Astrocyte (in vitro differentiated cells and primary cell): ENCODE results near the gene TRAPPC3. TPM values are rescaled to one million over a fixed set of nuclear protein-coding genes. Genes with fewer than 3 reads are reported as not detected.
A peak's percentile ranks its signal among the peaks of the same experiment; 100 is the strongest.

Experiments
- DNase-seq: peaks from one replicate; pipeline ENCODE4 v3.0.0-alpha.2; 2010; ENCODE audit warnings: low read depth
- FAIRE-seq: peaks from 2 replicates; lab custom pipeline; 2011; peaks lifted over from hg19 to GRCh38; lab: Jason Lieb, UNC
- H2AFZ ChIP-seq: 2 replicates; pipeline ENCODE4 v1.6.0; 2012; ENCODE audit warnings: low read depth, low read length, inconsistent platforms
- H3K27ac ChIP-seq: 2 replicates; pipeline ENCODE4 v1.5.1; 2011; ENCODE audit warnings: low read depth, low read length, inconsistent platforms
- H3K27me3 ChIP-seq: 2 replicates; pipeline ENCODE4 v1.6.0; 2011; ENCODE audit warnings: low read length, inconsistent platforms; ENCODE audit not compliant: insufficient read depth
- H3K36me3 ChIP-seq: 2 replicates; pipeline ENCODE4 v1.5.1; 2011; ENCODE audit warnings: low read length, inconsistent platforms; ENCODE audit not compliant: insufficient read depth
- H3K4me1 ChIP-seq: 2 replicates; pipeline ENCODE4 v1.5.1; 2011; ENCODE audit warnings: low read length, inconsistent platforms; ENCODE audit not compliant: insufficient read depth
- H3K4me2 ChIP-seq: 2 replicates; pipeline ENCODE4 v1.6.0; 2012; ENCODE audit warnings: low read length, inconsistent platforms
- H3K4me3 ChIP-seq: 2 replicates; pipeline ENCODE4 v1.5.1; 2011; ENCODE audit warnings: low read depth, mild to moderate bottlenecking, low read length, inconsistent platforms; ENCODE audit not compliant: insufficient read depth
- H3K79me2 ChIP-seq: 2 replicates; pipeline ENCODE4 v1.6.0; 2012; ENCODE audit warnings: mild to moderate bottlenecking, low read length, inconsistent platforms; ENCODE audit not compliant: insufficient read depth
- H3K9ac ChIP-seq: 2 replicates; pipeline ENCODE4 v1.6.0; 2012; ENCODE audit warnings: mild to moderate bottlenecking, low read length, inconsistent platforms
- H3K9me3 ChIP-seq: 2 replicates; pipeline ENCODE4 v1.5.1; 2012; ENCODE audit warnings: low read depth, mild to moderate bottlenecking, low read length, inconsistent platforms; ENCODE audit not compliant: insufficient read depth
- H4K20me1 ChIP-seq: 2 replicates; pipeline ENCODE4 v1.6.0; 2012; ENCODE audit warnings: low read length, inconsistent platforms; ENCODE audit not compliant: insufficient read depth
- H3K27ac Mint-ChIP-seq: one replicate; pipeline ENCODE4 v1.8.0; 2021; ENCODE audit warnings: mild to moderate bottlenecking, mixed read lengths; ENCODE audit not compliant: unreplicated experiment
- H3K27me3 Mint-ChIP-seq: one replicate; pipeline ENCODE4 v1.8.0; 2021; ENCODE audit warnings: low read depth, mixed read lengths; ENCODE audit not compliant: unreplicated experiment
- H3K36me3 Mint-ChIP-seq: one replicate; pipeline ENCODE4 v1.8.0; 2021; ENCODE audit warnings: low read depth, mixed read lengths; ENCODE audit not compliant: unreplicated experiment
- H3K4me1 Mint-ChIP-seq: one replicate; pipeline ENCODE4 v1.8.0; 2021; ENCODE audit warnings: low read depth, mixed read lengths; ENCODE audit not compliant: unreplicated experiment
- H3K4me3 Mint-ChIP-seq: one replicate; pipeline ENCODE4 v1.8.0; 2021; ENCODE audit warnings: mild to moderate bottlenecking, moderate library complexity, mixed read lengths; ENCODE audit not compliant: unreplicated experiment
- H3K9me3 Mint-ChIP-seq: one replicate; pipeline ENCODE4 v1.8.0; 2021; ENCODE audit warnings: mild to moderate bottlenecking, mixed read lengths; ENCODE audit not compliant: unreplicated experiment
- EZH2 ChIP-seq: IDR thresholded peaks from 2 replicates; pipeline ENCODE4 v1.6.1; 2012; ENCODE audit warnings: mild to moderate bottlenecking, low read length, inconsistent platforms; ENCODE audit not compliant: insufficient read depth
- total RNA-seq: library from RNA; stranded (reverse); gene quantifications from 2 replicates; pipeline ENCODE4 v1.2.1, GENCODE V29; 2021
- TF ChIP-seq, protein P1 (sequence below): IDR thresholded peaks from 2 replicates; pipeline ENCODE4 v1.5.1; 2011; ENCODE audit warnings: low read depth, mild to moderate bottlenecking, inconsistent platforms, low read length, moderate library complexity; ENCODE audit not compliant: insufficient read depth

Gene TRAPPC3
- total RNA-seq, 1 donor from 2014 or later = 87.1 TPM

DNA sequence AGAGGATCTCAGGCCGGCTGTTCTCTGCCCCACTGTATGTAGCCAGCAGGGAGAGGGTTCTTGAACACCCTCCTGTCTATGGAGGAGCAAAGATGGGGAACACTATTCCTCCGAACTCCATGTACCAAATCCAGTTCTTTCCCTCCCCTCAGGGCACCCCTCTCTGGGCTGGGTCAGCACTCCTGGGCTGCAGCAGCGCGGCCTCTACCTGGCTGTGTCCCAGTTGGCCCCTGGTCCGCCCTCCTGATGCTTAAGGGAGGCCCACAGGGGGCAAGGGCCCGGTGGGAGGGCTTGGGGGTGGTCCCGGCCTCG is 61.1 kb downstream of the TRAPPC3 start:
- peak overlapping the region; percentile 97 for H3K4me2 ChIP-seq
- H3K9ac ChIP-seq = peak overlapping the region; percentile 94
- Mint-ChIP-seq H3K27me3 (no peaks in the 10 kb centered on the region), H3K9me3 (no peaks in the 10 kb centered on the region), H3K4me3 (no peak overlapping the region), H3K4me1 (peaks cover 10% of the 10 kb centered on the region), H3K36me3 (peaks cover 10% of the 10 kb centered on the region), H3K27ac (no peak overlapping the region)
- no peak overlapping the region for H3K27ac ChIP-seq
- H4K20me1 ChIP-seq = peaks cover 24% of the 10 kb centered on the region
- H2AFZ ChIP-seq = peak overlapping the region; percentile 97
- peaks cover 38% of the 10 kb centered on the region for H3K79me2 ChIP-seq
- DNase-seq = no peak
- TF ChIP-seq, protein P1, sequence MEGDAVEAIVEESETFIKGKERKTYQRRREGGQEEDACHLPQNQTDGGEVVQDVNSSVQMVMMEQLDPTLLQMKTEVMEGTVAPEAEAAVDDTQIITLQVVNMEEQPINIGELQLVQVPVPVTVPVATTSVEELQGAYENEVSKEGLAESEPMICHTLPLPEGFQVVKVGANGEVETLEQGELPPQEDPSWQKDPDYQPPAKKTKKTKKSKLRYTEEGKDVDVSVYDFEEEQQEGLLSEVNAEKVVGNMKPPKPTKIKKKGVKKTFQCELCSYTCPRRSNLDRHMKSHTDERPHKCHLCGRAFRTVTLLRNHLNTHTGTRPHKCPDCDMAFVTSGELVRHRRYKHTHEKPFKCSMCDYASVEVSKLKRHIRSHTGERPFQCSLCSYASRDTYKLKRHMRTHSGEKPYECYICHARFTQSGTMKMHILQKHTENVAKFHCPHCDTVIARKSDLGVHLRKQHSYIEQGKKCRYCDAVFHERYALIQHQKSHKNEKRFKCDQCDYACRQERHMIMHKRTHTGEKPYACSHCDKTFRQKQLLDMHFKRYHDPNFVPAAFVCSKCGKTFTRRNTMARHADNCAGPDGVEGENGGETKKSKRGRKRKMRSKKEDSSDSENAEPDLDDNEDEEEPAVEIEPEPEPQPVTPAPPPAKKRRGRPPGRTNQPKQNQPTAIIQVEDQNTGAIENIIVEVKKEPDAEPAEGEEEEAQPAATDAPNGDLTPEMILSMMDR = no peak
- H3K4me3 ChIP-seq = peak overlapping the region; percentile 97
- H3K4me1 ChIP-seq = peaks cover 20% of the 10 kb centered on the region
- H3K36me3 ChIP-seq = peaks cover 20% of the 10 kb centered on the region
- FAIRE-seq = no peak
- H3K27me3 ChIP-seq = no peaks in the 10 kb centered on the region
- no peaks in the 10 kb centered on the region for H3K9me3 ChIP-seq

DNA sequence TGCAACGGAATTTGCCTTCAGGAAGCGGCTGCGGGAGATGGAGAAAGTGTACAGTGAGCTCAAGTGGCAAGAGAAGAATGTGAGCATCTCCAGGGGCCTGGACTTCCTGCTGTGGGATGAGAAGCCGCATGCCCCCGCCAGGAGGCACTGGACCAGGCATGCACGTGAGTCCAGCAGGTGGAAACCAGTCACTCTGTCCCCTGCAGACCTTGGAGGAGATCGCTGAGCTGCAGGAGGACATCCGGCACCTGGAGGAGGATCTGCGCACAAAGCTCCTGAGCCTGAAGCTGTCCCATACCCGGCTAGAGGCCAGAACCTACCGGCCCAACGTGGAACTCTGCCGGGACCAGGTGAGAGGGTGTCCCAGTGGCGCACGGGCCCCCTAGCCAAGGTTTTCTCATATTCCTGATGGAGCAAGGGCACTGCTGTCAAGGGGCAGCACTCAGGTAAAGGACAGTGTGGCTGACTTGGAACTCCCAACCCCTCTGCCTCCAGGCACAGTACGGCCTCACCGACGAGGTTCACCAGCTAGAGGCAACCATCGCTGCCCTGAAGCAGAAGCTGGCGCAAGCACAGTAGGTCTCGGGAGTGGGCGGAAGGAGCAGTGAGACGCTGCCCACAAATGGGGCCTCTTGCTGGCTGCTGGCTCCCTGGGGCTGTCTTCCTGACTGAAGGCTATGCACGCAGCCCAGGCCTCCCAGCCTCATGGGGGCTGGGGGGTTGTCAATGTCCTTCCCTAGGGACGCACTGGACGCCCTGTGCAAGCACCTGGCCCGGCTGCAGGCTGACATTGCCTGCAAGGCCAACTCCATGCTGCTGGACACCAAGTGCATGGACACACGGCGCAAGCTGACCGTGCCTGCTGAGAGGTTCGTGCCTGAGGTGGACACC is 61.8 kb downstream of the TRAPPC3 start:
- DNase-seq (no peak), FAIRE-seq (no peak)
- Histone ChIP-seq H3K4me2 (no peak overlapping the region), H3K9ac (no peak overlapping the region), H3K27me3 (no peaks in the 10 kb centered on the region), H3K27ac (no peak overlapping the region), H2AFZ (peak overlapping the region; percentile 97), H3K9me3 (no peaks in the 10 kb centered on the region), H3K4me1 (peaks cover 20% of the 10 kb centered on the region), H3K36me3 (peaks cover 13% of the 10 kb centered on the region), H3K4me3 (no peak overlapping the region), H4K20me1 (peaks cover 16% of the 10 kb centered on the region), H3K79me2 (peaks cover 34% of the 10 kb centered on the region)
- peak overlapping the region; percentile 64 for H3K4me3 Mint-ChIP-seq
- peaks cover 10% of the 10 kb centered on the region for H3K4me1 Mint-ChIP-seq
- H3K27ac Mint-ChIP-seq = no peak overlapping the region
- no peak for TF ChIP-seq EZH2
- TF ChIP-seq, protein P1 = no peak
- H3K27me3 Mint-ChIP-seq = no peaks in the 10 kb centered on the region
- peaks cover 10% of the 10 kb centered on the region for H3K36me3 Mint-ChIP-seq
- no peaks in the 10 kb centered on the region for H3K9me3 Mint-ChIP-seq

Other genes with a start within 250 kb of the TRAPPC3 start
- 26.5 and 27.0 TPM in 2 replicates for gene AGO3, start 218.4 kb downstream of the TRAPPC3 start, total RNA-seq
- gene TEKT2, start 65.4 kb downstream of the TRAPPC3 start, total RNA-seq = 0.38 and 0.39 TPM in 2 replicates
- 28.7 and 32.2 TPM in 2 replicates for gene ADPRS, start 60.6 kb downstream of the TRAPPC3 start, total RNA-seq
- 3.4 and 10.8 TPM in 2 replicates for gene COL8A2, start 24.3 kb downstream of the TRAPPC3 start, total RNA-seq
- 259 and 271 TPM in 2 replicates for gene MAP7D1, start 6.7 kb upstream of the TRAPPC3 start, total RNA-seq
- 109 and 110 TPM in 2 replicates for gene THRAP3, start 75.0 kb upstream of the TRAPPC3 start, total RNA-seq
- gene SH3D21, start 156.9 kb upstream of the TRAPPC3 start, total RNA-seq = 13.6 and 16.3 TPM in 2 replicates
- gene EVA1B, start 174.2 kb upstream of the TRAPPC3 start, total RNA-seq = 57.3 and 63.0 TPM in 2 replicates
- 69.6 and 71.1 TPM in 2 replicates for gene STK40, start 236.4 kb upstream of the TRAPPC3 start, total RNA-seq
- 48.9 and 53.5 TPM in 2 replicates for gene LSM10, start 248.4 kb upstream of the TRAPPC3 start, total RNA-seq